ENCODE results near the gene ATXN1.

Gene ATXN1

GRCh38 chr6:16305246-16305725 lies 456.0 kb downstream of the ATXN1 start:
- DNase-seq (ENCODE audit: low read depth), result no peak

GRCh38 chr6:16302721-16303552 lies 458.3 kb downstream of the ATXN1 start:
- DNase-seq (ENCODE audit: low read depth), result no peak

- DNase-seq (ENCODE audit: low read depth), result no peak
Measured at GRCh38 chr6:16301511-16301910, 459.7 kb downstream of the ATXN1 start.

GRCh38 chr6:16299861-16300260 lies 461.4 kb downstream of the ATXN1 start:
- DNase-seq (ENCODE audit: low read depth), result no peak

GRCh38 chr6:16296061-16296670 lies 465.1 kb downstream of the ATXN1 start:
- no peak for DNase-seq (ENCODE audit: low read depth)

- DNase-seq (ENCODE audit: low read depth), result no peak
Measured at GRCh38 chr6:16295471-16295870, 465.8 kb downstream of the ATXN1 start.

GRCh38 chr6:16295060-16295459 lies 466.2 kb downstream of the ATXN1 start:
- DNase-seq (ENCODE audit: low read depth), result no peak

GRCh38 chr6:16294371-16294770 lies 466.9 kb downstream of the ATXN1 start:
- DNase-seq (ENCODE audit: low read depth), result no peak

GRCh38 chr6:16292942-16293341 lies 468.3 kb downstream of the ATXN1 start:
- DNase-seq (ENCODE audit: low read depth), result no peak

- DNase-seq (ENCODE audit: low read depth), result no peak
Measured at GRCh38 chr6:16292432-16292831, 468.8 kb downstream of the ATXN1 start.

GRCh38 chr6:16291739-16292138 lies 469.5 kb downstream of the ATXN1 start:
- no peak for DNase-seq (ENCODE audit: low read depth)

GRCh38 chr6:16288163-16288562 lies 473.1 kb downstream of the ATXN1 start:
- DNase-seq (ENCODE audit: low read depth), result no peak

- DNase-seq (ENCODE audit: low read depth), result no peak
Measured at GRCh38 chr6:16286151-16286522, 475.1 kb downstream of the ATXN1 start.

- DNase-seq (ENCODE audit: low read depth), result no peak
Measured at GRCh38 chr6:16285467-16286150, 475.7 kb downstream of the ATXN1 start.

- DNase-seq (ENCODE audit: low read depth), result no peak
Measured at GRCh38 chr6:16284472-16284871, 476.8 kb downstream of the ATXN1 start.

GRCh38 chr6:16282370-16282769 lies 478.9 kb downstream of the ATXN1 start:
- DNase-seq (ENCODE audit: low read depth), result no peak

GRCh38 chr6:16279243-16279642 lies 482.0 kb downstream of the ATXN1 start:
- no peak for DNase-seq (ENCODE audit: low read depth)

- no peak for DNase-seq (ENCODE audit: low read depth)
Measured at GRCh38 chr6:16278750-16279149, 482.5 kb downstream of the ATXN1 start.

GRCh38 chr6:16278048-16278724 lies 483.1 kb downstream of the ATXN1 start:
- DNase-seq (ENCODE audit: low read depth), result no peak

- no peak for DNase-seq (ENCODE audit: low read depth)
Measured at GRCh38 chr6:16277101-16277981, 483.9 kb downstream of the ATXN1 start.

- no peak for DNase-seq (ENCODE audit: low read depth)
Measured at GRCh38 chr6:16274885-16275589, 486.2 kb downstream of the ATXN1 start.
